K562 (cell line): ENCODE results near the gene DMGDH. TPM values are rescaled to one million over a fixed set of nuclear protein-coding genes. Genes with fewer than 3 reads are reported as not detected.

Experiments used
- ATAC-seq: fragments of 200-7000 bp; cut with Tn5 transposase; 3 replicates; pipeline ENCODE4 v1.9.1; 2020; ENCODE audit warnings: moderate library complexity
- BruUV-seq: library from RNA; stranded (reverse); fragments of 400-500 nt; replicated peaks from 2 replicates; lab custom pipeline; 2021; lab: Mats Ljungman, UMichigan
- CTCF ChIA-PET: fragments of 300-600 bp; formaldehyde crosslinking; extraction: SDS; loops from one replicate; lab custom pipeline; 2021; ENCODE audit warnings: low intra/inter-chr PET ratio; lab: Yijun Ruan, JAX
- POLR2A ChIA-PET: fragments of 300-600, 350-650 bp; sonication (Branson Sonifier 250); formaldehyde crosslinking; extraction: SDS; loops from one replicate; lab custom pipeline; 2021; ENCODE audit warnings: antibody characterized with exemption, inconsistent platforms; lab: Yijun Ruan, JAX
- DNase-seq, 4 experiments: peaks; one replicate each; pipeline versions ENCODE4 v3.0.0 to v3.0.0-alpha.2; 2011 to 2018; ENCODE audit warnings: low spot score in 3 of 4, mixed read lengths in 3 of 4; ENCODE audit errors: extremely low read depth in 1 of 4
- FAIRE-seq: peaks from 2 replicates; lab custom pipeline; 2011; peaks lifted over from hg19 to GRCh38; lab: Jason Lieb, UNC
- H2AFZ ChIP-seq: 2 replicates; pipeline ENCODE4 v1.6.0; 2011; ENCODE audit warnings: low read depth, low read length, control low read depth, inconsistent platforms
- H3K27ac ChIP-seq: fragments of 200-600 bp; 3 replicates; pipeline ENCODE4 v1.8.0; 2011; ENCODE audit warnings: low read depth, mild to moderate bottlenecking, control low read depth, inconsistent platforms, low read length, moderate library complexity, mixed read lengths; ENCODE audit errors: extremely low read depth
- H3K27me3 ChIP-seq, 2 experiments: fragments of 300-600 bp in 1 of 2; 2 replicates in 1 of 2; 3 replicates in 1 of 2; pipeline versions ENCODE4 v1.6.0 to v1.8.0; 2011; ENCODE audit warnings: inconsistent platforms in 2 of 2, low read length in 2 of 2, mild to moderate bottlenecking in 1 of 2, mixed read lengths in 1 of 2, moderate library complexity in 1 of 2; ENCODE audit not compliant: control insufficient read depth in 2 of 2, insufficient read depth in 2 of 2
- H3K36me3 ChIP-seq: fragments of 300-600 bp; 3 replicates; pipeline ENCODE4 v1.8.0; 2011; ENCODE audit warnings: mild to moderate bottlenecking, low read length, inconsistent platforms; ENCODE audit not compliant: control insufficient read depth, insufficient read depth
- H3K4me1 ChIP-seq, 2 experiments: fragments of 200-600 bp in 1 of 2; replicated peaks in 1 of 2; 2 replicates in 1 of 2; 3 replicates in 1 of 2; pipeline versions ENCODE4 v1.5.1 to v1.8.0; 2011; ENCODE audit warnings: inconsistent platforms in 2 of 2, low read length in 2 of 2, mild to moderate bottlenecking in 1 of 2, mixed read lengths in 1 of 2, moderate library complexity in 1 of 2; ENCODE audit not compliant: control insufficient read depth in 2 of 2, insufficient read depth in 2 of 2
- H3K4me2 ChIP-seq: 2 replicates; pipeline ENCODE4 v1.6.1; 2011; ENCODE audit warnings: low read length, control low read depth, inconsistent platforms, mixed read lengths; ENCODE audit not compliant: insufficient read depth
- H3K4me3 ChIP-seq: fragments of 200-600 bp; sonication (generic), shearing (Covaris generic); 2 replicates; pipeline ENCODE4 v1.5.1; 2016; ENCODE audit warnings: control low read depth, inconsistent platforms
- H3K79me2 ChIP-seq: fragments of 200-600 bp; 3 replicates; pipeline ENCODE4 v1.8.0; 2011; ENCODE audit warnings: low read length, inconsistent platforms; ENCODE audit not compliant: control insufficient read depth, insufficient read depth
- H3K9ac ChIP-seq, 2 experiments: 2 replicates each; pipeline versions ENCODE4 v1.6.0 to v1.6.1; 2011; ENCODE audit warnings: low read depth in 2 of 2, low read length in 2 of 2, control low read depth in 1 of 2, inconsistent platforms in 1 of 2, mild to moderate bottlenecking in 1 of 2, mixed read lengths in 1 of 2; ENCODE audit not compliant: insufficient read depth in 1 of 2
- H3K9me1 ChIP-seq: one replicate; pipeline ENCODE4 v1.6.0; 2011; ENCODE audit warnings: inconsistent platforms, mild to moderate bottlenecking, low read length, moderate library complexity; ENCODE audit not compliant: control insufficient read depth, insufficient read depth
- H3K9me3 ChIP-seq: replicated peaks from 2 replicates; pipeline ENCODE4 v1.5.1; 2011; ENCODE audit warnings: low read depth, low read length, inconsistent platforms; ENCODE audit not compliant: control insufficient read depth, insufficient read depth
- H4K20me1 ChIP-seq: replicated peaks from 2 replicates; pipeline ENCODE4 v1.6.1; 2011; ENCODE audit warnings: low read length, inconsistent platforms, mixed read lengths; ENCODE audit not compliant: control insufficient read depth, insufficient read depth
- ARID1B ChIP-seq: fragments of 450-650 bp; IDR thresholded peaks from 2 replicates; pipeline ENCODE4 v1.6.1; 2016; ENCODE audit warnings: antibody characterized with exemption, mild to moderate bottlenecking, inconsistent platforms
- CTBP1 ChIP-seq: fragments of 450-650 bp; IDR thresholded peaks from 2 replicates; pipeline ENCODE4 v1.6.1; 2016; ENCODE audit warnings: borderline replicate concordance
- GABPB1 ChIP-seq: sonication (generic); formaldehyde crosslinking; IDR thresholded peaks from 2 replicates; pipeline ENCODE4 v1.8.0; 2022; ENCODE audit warnings: mild to moderate bottlenecking, missing genetic modification reagents
- GATAD2B ChIP-seq: fragments of 450-650 bp; IDR thresholded peaks from 2 replicates; pipeline ENCODE4 v1.6.1; 2017; ENCODE audit warnings: mild to moderate bottlenecking, borderline replicate concordance
- KLF16 ChIP-seq: IDR thresholded peaks from 2 replicates; pipeline ENCODE4 v1.6.1; 2016; ENCODE audit warnings: antibody characterized with exemption
- L3MBTL2 ChIP-seq: fragments of 450-650 bp; IDR thresholded peaks from 2 replicates; pipeline ENCODE4 v1.6.1; 2016; ENCODE audit warnings: mild to moderate bottlenecking, moderate library complexity
- NFIC ChIP-seq: fragments of 450-650 bp; IDR thresholded peaks from 2 replicates; pipeline ENCODE4 v1.6.1; 2017; ENCODE audit warnings: mild to moderate bottlenecking, inconsistent platforms
- NFRKB ChIP-seq: fragments of 450-650 bp; IDR thresholded peaks from 2 replicates; pipeline ENCODE4 v1.6.1; 2016; ENCODE audit warnings: low read depth
- PHB ChIP-seq: fragments of 250-450 bp; sonication (Bioruptor Pico); IDR thresholded peaks from 2 replicates; pipeline ENCODE4 v1.5.0; 2021
- POLR2B ChIP-seq: fragments of 450-650 bp; IDR thresholded peaks from 2 replicates; pipeline ENCODE4 v1.6.1; 2018; ENCODE audit warnings: low read depth; ENCODE audit not compliant: partially characterized antibody
- PRPF4 ChIP-seq: fragments of 200-400 bp; formaldehyde crosslinking; IDR thresholded peaks from one replicate; pipeline ENCODE4 v1.6.1; 2017; ENCODE audit warnings: low read length, low read depth, mild to moderate bottlenecking; ENCODE audit not compliant: insufficient read depth, poor library complexity, severe bottlenecking
- SMARCA5 ChIP-seq: fragments of 450-650 bp; IDR thresholded peaks from 2 replicates; pipeline ENCODE4 v1.6.1; 2016
- SP1 ChIP-seq: sonication (generic); formaldehyde crosslinking; IDR thresholded peaks from 2 replicates; pipeline ENCODE4 v1.8.1; 2022; ENCODE audit warnings: mild to moderate bottlenecking, missing genetic modification reagents
- TEAD2 ChIP-seq: fragments of 450-650 bp; IDR thresholded peaks from 2 replicates; pipeline ENCODE4 v1.6.1; 2016; ENCODE audit warnings: missing genetic modification characterization, control low read depth, missing compliant biosample characterization
- U2AF2 ChIP-seq: fragments of 200-400 bp; formaldehyde crosslinking; optimal IDR thresholded peaks from 2 replicates; pipeline ENCODE3; 2017; ENCODE audit warnings: low read depth, mild to moderate bottlenecking, low read length
- ZC3H4 ChIP-seq: sonication (generic); formaldehyde crosslinking; IDR thresholded peaks from 2 replicates; pipeline ENCODE4 v1.9.0; 2021; ENCODE audit warnings: missing genetic modification reagents, borderline replicate concordance
- ZNF354B ChIP-seq: fragments of 250-450 bp; sonication (Bioruptor Pico); IDR thresholded peaks from 2 replicates; pipeline ENCODE4 v1.4.0; 2020
- ZSCAN32 ChIP-seq: fragments of 450-650 bp; formaldehyde crosslinking; IDR thresholded peaks from 2 replicates; pipeline ENCODE4 v1.4.0; 2020; ENCODE audit warnings: mild to moderate bottlenecking, moderate library complexity
- WGBS: fragments of 100-300 bp; shearing (Covaris generic); methylation state at CpG from one replicate; pipeline ENCODE4 v1.1.6; 2016; ENCODE audit warnings: low coverage, mixed read lengths; ENCODE audit not compliant: insufficient coverage; ENCODE audit errors: missing lambda C conversion rate; 5-methylcytosine and 5-hydroxymethylcytosine counted together
- in situ Hi-C: fragments of 300-500 bp; cut with MboI; formaldehyde crosslinking; loops from 4 replicates; pipeline ENCODE4 v1.15.0; 2018; ENCODE audit warnings: inconsistent platforms, mixed read lengths
- intact Hi-C: fragments of 100-400 bp; cut with micrococcal nuclease; formaldehyde crosslinking; loops from 2 replicates; pipeline ENCODE4 v1.14.2; 2022
- polyA plus RNA-seq, 8 experiments: library from polyadenylated mRNA; depleted of rRNA in 4 of 8; stranded (reverse) in 5 of 8; unstranded in 3 of 8; fragments of >200 nt; fragmentation: Nextera tagmentation in 2 of 8; fragmentation: Illumina TruSeq in 1 of 8; extraction: Ambion mirVana in 2 of 8; extraction: Trizol in 1 of 8; gene quantifications; 2 replicates each; pipeline versions ENCODE4 v1.2.1 to v1.2.3, GENCODE V29; 2011 to 2014; ENCODE audit warnings: inconsistent platforms in 1 of 8, missing spikeins in 1 of 8
- total RNA-seq, 7 experiments: library from RNA; depleted of rRNA in 6 of 7; stranded (reverse); fragments of >200 nt in 6 of 7; fragmentation: Illumina TruSeq in 2 of 7; extraction: Trizol in 2 of 7; gene quantifications; 2 replicates each; pipeline versions ENCODE4 v1.2.1 to v1.2.3, GENCODE V29; 2011 to 2021; ENCODE audit warnings: low replicate concordance in 1 of 7
- TF ChIP-seq, protein P1 (sequence below): fragments of 450-650 bp; IDR thresholded peaks from 2 replicates; pipeline ENCODE4 v1.6.1; 2016; ENCODE audit warnings: missing biosample characterization, missing genetic modification characterization
- TF ChIP-seq, protein P2 (sequence below): sonication (generic); formaldehyde crosslinking; IDR thresholded peaks from 2 replicates; pipeline ENCODE4 v1.8.0; 2022; ENCODE audit warnings: missing genetic modification reagents, mild to moderate bottlenecking, moderate library complexity, borderline replicate concordance

The DMGDH gene
- total and polyA plus RNA-seq, 9 of the 15 experiments (the other 6 are each of a cell fraction or from before 2014, with no cell fraction given): 0.13 to 0.58 TPM; not detected in 7

DNA sequence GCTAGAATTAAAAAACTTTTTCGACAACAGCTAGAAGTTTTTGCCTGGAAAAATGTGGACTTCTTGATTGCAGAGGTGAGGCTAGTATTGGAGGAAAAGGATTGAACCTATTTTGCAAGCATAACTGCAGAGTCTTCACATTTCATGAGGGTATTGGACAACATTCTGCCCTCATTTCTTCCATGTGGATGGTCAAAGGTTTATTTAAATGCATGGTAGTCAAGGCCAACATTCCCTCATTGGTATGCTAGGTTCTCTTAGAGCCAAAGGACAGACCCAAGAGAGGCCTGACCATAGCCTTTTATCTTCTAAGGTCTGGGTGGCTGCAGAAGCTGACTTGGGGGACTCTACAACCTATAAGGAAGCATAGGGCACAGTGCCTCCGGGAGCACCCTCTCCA is 11.3 kb upstream of the DMGDH start:
- Histone ChIP-seq H4K20me1 (no peaks in the 10 kb centered on the region), H2AFZ (no peak overlapping the region), H3K9ac (no peak overlapping the region), H3K36me3 (no peaks in the 10 kb centered on the region), H3K9me1 (no peaks in the 10 kb centered on the region), H3K4me1 (no peaks in the 10 kb centered on the region), H3K27me3 (peaks cover 11 to 22% of the 10 kb centered on the region in 2 experiments; a peak in 4 of 5 replicates), H3K27ac (no peak overlapping the region), H3K9me3 (no peaks in the 10 kb centered on the region), H3K4me3 (no peak overlapping the region), H3K79me2 (no peaks in the 10 kb centered on the region), H3K4me2 (no peak overlapping the region)
- no peak for FAIRE-seq
- BruUV-seq: no TSS peak
- in situ Hi-C loops (no loop called here), intact Hi-C loops (no loop called here)
- no peak for TF ChIP-seq CTBP1
- no peak for TF ChIP-seq SP1 (CRISPR knock-in tag)
- no peak for TF ChIP-seq NFRKB
- no peak for TF ChIP-seq ZNF354B (CRISPR knock-in tag)
- no peak for TF ChIP-seq GABPB1 (CRISPR knock-in tag)
- TF ChIP-seq L3MBTL2: no peak
- TF ChIP-seq ZC3H4 (CRISPR knock-in tag): no peak
- no peak for TF ChIP-seq ARID1B
- no peak for TF ChIP-seq KLF16
- no peak for TF ChIP-seq POLR2B
- no peak for TF ChIP-seq TEAD2 (tag)
- TF ChIP-seq GATAD2B: no peak
- TF ChIP-seq, protein P1, sequence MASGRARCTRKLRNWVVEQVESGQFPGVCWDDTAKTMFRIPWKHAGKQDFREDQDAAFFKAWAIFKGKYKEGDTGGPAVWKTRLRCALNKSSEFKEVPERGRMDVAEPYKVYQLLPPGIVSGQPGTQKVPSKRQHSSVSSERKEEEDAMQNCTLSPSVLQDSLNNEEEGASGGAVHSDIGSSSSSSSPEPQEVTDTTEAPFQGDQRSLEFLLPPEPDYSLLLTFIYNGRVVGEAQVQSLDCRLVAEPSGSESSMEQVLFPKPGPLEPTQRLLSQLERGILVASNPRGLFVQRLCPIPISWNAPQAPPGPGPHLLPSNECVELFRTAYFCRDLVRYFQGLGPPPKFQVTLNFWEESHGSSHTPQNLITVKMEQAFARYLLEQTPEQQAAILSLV (tag): no peak
- TF ChIP-seq U2AF2: no peak
- TF ChIP-seq PHB (CRISPR knock-in tag): no peak
- TF ChIP-seq ZSCAN32 (CRISPR knock-in tag): no peak
- no peak for TF ChIP-seq NFIC
- TF ChIP-seq SMARCA5: no peak
- TF ChIP-seq, protein P2, sequence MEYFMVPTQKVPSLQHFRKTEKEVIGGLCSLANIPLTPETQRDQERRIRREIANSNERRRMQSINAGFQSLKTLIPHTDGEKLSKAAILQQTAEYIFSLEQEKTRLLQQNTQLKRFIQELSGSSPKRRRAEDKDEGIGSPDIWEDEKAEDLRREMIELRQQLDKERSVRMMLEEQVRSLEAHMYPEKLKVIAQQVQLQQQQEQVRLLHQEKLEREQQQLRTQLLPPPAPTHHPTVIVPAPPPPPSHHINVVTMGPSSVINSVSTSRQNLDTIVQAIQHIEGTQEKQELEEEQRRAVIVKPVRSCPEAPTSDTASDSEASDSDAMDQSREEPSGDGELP (CRISPR knock-in tag): no peak
- TF ChIP-seq PRPF4: no peak
- WGBS: 0% methylated on average over 2 of the region's 2 CpGs
- ChIA-PET CTCF (interaction anchor here (0.6 kb wide), 1 partner anchor 338 kb away, joined by 3 read pairs; no protein-coding TSS in a partner anchor), POLR2A (no interaction called here)
- no peak for DNase-seq
- no peak for ATAC-seq
